PFSK-1 (cell line): Measurements from ENCODE around the gene SIRT4.
A peak's percentile ranks its signal among the peaks of the same experiment; 100 is the strongest.

Experiments used
- FOXP2 ChIP-seq: optimal IDR thresholded peaks from 2 replicates; pipeline ENCODE3; 2011; ENCODE audit warnings: borderline replicate concordance, control low read depth, inconsistent platforms; ENCODE audit not compliant: insufficient read depth; ENCODE audit errors: extremely low read length, extremely low read depth
- POLR2AphosphoS5 ChIP-seq: IDR thresholded peaks from 2 replicates; pipeline ENCODE4 v1.6.1; 2012; ENCODE audit warnings: low read depth, mild to moderate bottlenecking, control low read depth, low read length, moderate library complexity
- TAF1 ChIP-seq: IDR thresholded peaks from 2 replicates; pipeline ENCODE4 v1.6.1; 2012; ENCODE audit warnings: low read length, control low read depth, borderline replicate concordance; ENCODE audit not compliant: insufficient read depth

DNA sequence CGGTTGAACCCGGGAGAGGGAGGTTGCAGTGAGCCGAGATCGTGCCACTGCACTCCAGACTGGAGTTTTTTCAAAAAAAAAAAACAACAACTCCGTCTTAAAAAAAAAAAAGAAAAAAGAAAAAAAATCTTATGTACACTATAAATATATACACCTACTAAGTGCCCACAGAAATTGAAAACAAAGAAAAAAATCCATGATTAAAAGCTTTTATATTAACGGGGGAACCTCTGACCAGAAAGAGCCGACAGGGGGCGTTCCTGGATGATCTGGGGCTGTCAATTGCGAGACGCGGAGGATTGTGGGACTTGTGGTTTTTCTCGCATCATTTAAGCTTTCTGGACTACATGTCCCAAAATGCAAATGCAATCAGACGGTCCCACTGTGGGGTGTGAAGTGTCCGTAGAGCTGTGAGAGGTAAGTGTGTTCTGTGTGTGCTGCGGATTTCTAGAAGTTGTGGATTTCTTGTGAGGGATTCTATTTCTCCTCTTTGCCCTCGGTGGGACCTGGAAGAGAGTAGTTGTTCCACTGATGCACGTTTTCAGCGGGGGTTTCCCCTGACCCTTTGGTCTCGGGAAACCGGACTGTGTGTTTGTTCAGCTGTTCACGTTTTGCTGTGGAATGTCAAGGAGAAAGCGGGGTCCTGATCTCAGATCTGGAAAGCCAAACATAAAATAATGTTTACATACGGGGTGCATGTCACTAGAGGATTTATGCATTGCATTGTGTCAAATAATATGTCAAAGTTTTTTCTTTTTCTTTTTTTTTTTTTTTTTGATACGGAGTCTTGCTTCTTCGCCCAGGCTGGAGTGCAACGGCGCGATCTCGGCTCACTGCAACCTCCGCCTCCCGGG lies at the start of gene SIRT4:
- TF ChIP-seq POLR2AphosphoS5 (peak; percentile 50; the same call in 1 of the 2 replicates), TAF1 (no peak), FOXP2 (no peak)
